Putamen (tissue), 1 donor: ENCODE data around the gene ACOX3.
"Not testable (repeated sequence)": the region's sequence is repeated elsewhere in the genome, so short reads cannot be mapped to it uniquely, and the experiment has no call there.

Source experiments
- DNase-seq: peaks from one replicate; pipeline ENCODE4 v3.0.0-alpha.2; 2016; ENCODE audit warnings: low spot score

Gene ACOX3

DNA sequence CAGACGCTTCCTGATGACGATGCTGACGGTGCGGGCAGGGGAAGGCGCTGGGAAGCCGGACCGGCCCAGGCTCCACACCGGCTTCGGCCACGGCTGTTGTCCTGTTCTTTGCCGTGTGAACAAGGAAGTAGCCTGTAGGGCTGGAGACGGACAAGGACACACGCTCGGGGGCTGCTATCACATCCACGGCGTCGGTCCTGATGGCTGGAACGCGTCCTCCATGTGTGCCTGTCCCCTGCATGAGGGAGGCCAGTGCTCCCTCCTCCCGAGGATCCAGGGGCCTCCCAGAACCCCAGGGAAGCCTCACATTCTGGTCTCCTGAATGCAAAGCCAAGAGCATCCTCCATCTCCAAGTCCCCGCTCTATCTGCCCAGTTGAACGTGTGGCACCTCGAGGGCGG is 53.8 kb downstream of the ACOX3 start:
- no peak for DNase-seq

DNA sequence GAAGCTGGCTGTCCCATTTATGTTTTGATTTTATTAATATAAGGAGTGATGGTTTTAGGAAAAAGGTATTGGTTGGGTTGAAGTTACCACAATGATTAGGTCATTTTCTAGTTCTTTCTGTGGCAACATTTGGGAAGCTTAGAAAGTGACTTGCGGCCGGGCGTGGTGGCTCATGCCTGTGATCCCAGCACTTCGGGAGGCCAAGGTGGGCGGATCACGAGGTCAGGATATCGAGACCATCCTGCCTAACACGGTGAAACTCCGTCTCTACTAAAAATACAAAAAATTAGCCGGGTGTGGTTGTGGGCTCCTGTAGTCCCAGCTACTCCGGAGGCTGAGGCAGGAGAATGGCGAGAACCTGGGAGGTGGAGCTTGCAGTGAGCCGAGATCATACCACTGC is 54.4 kb downstream of the ACOX3 start:
- not testable (repeated sequence) for DNase-seq

DNA sequence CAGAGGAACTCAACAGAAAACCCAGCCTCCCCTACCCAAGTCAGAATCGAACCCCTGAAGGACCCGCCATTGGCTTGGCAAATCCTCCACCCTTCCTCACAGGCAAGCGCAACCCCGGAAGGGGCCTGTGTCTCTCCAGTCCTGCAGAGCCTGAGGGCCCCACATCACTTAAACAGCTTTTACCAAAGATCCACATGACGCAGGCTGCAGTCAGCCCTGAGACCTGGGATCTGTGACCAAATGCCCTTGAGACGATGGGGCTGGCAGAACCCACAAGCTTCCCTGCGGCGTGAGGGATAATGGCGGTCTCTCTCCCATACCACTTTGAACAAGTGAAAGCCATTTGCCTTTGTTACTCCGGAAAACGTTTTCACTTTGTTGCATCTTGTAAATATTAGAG is 54.9 kb downstream of the ACOX3 start:
- DNase-seq, result no peak

DNA sequence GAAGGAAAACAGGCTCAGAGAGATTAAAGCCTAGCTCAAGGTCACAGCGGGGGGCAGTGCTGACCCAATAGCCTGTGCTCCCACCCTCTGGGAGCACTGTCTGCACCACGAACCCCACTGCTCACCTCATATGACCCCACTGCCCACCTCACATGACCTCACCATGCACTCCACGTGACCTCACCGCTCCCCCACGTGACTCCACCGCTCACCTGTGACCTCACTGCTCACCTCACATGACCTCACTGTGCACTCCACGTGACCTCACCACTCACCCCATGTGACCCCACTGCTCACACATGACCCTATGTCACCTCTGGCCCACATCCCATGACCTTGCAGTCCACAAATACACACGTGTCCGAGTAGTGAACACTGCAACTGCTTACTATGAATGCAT is 55.4 kb downstream of the ACOX3 start:
- DNase-seq, result no peak

DNA sequence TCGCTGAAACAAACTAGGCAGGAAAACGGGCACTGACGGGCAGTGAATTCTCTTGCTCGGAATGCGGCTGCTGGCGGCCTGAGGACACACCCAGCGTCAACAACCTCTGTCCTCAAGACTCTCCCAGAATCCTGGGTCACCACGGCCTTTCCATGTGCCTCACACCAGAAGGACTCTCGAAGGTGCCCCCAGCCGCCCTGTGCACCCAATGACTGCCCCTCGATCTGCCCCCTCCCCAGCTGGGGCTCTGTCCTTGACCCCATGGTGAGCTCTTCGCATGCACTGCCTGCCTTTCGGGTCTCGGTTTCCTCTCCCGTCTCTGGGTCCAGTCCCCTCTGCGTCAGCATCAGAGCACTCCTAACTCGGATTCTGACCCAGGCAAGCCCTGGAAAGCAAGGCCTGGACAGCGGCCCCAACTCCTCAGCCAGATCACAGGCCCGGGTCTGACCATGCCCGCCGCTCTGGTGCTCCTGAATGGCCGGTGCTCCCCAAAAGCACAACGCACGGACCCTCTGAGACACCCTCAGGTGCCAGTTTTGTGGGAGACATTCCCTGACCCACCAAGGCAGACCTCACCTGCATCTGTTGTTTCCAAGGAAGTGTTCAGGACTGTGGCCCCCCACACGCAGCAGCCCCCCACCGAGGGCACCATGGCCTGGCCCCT is 56.0 kb downstream of the ACOX3 start:
- DNase-seq, result no peak

DNA sequence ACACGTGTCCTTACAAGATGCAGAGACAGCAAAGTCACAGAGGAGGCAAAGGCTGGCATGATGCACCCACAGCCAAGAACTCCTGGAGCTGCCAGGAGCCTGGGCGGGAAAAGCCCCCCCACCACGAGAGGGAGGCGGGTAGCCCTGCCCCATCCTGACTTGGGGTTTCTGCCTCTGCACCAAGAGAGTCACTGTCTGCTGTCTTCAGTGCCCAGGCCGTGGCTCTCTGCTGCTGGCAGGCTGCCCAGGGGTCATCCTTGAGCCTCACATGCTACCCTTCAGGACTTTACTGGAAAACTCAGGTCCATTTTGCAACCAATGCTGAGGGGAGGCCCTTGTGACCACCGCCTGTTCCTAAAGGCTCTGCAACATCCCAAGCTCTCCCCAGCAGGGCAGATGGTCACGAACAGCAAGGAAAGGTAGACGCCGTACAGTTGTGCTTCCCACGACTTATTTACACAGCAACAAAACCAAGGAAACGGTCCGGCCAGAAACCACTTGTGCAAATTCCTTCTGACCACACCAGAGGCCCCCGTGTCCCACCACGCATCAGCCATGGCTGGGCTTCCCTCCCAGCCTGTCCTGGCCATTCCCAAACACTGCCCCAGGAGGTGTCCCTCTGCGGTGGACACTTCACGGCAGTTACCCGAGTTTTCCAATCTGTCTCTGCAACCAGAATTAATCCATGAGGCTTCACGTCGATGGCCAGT is 56.9 kb downstream of the ACOX3 start:
- no peak for DNase-seq

DNA sequence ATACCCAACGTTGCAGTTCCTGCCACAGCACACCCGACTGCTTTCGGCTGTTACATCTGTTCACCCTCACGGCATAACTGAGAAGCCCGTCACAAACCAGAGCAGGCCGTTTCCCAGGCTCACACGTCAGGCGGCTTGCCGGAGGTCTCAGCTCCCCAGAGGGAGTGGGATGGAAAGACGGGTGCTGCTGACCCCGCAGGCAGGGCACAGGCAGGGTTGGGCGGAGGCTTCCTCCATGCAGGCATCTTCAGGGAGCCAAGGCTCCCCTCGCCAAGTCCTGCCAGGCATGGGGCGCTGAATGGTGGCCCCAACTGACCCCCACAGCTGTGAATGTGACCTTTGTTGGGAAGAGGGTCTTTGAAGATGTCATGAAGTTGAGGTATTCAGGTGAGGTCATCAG is 57.5 kb downstream of the ACOX3 start:
- DNase-seq, result no peak

DNA sequence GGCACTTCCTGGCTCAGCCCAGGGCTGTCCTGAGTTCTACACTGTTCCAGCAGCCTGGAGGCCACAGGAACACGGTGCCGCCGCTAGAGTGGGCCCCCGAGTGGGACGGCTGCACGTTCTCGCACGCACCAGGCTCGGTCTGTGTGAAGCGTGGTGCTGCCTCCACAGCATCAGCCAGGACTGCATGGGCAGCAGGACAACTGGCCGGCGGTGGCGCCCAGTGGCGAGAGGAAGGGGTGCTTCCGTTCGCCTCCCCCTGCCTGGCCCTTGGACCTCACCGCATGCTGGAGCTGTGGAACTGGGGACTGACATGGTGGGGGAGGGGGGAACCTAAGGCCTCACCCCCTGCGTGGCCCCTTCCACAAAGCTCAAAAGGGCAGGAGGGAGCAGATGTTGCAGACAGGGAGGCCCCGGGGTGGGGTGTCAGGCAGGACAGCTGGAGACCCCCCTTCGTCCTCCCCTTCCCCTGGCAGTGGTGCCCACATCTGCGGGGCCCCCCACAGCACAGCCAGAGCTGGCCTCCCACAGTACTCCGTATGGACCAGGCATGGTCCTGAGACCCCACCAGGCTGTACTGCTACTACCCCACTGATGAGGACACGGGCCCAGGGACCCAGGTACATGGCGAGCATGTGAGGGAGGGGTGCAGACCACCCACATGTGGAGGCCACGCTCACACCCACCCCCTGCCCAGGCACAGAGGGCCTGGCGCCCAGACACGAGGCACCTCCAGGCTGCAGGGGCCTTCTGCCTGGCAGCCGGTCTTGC is 58.5 kb downstream of the ACOX3 start:
- DNase-seq, result no peak

DNA sequence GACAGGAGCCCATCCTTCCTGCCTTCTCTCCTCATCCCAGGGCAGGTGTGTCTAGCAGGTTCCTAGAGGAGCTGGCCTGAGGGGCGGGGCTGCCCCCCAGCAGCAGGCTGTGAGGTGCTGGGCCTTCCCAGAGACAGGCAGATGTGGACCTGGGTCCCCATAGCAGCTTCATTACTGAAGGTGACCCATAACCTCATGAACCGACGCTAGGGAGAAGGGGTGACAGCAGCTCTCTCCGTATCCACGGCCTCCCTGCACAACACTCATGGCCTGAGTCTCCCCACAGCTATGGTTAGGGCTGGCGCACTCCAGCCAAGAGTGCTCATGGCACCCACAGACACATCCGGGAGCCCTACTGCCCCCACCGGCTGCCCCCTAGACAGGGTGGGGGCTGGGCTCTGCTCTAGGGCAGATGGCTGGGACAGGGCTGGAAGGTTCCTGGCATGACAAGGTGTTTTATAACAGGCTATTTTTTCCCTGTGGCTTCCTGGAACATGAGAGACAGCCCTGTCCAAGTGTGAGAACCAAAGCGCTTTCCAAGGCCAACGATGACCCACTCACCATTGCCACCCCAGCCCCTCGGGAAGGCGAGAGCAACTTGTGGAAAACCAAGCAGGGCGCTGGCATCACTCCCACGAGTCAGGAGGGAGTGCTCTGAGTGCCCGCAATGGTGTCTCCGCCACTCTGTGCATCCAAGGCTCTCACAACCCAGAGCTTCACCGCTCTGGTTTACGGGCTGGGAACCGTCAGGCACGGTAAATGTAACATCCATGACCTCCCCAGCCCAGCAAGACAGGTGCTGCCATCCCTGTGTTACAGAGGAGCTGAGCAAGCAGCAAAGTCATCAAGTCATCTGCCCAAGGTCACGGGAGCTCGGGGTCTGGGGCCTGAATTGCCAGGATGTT is 59.8 kb downstream of the ACOX3 start:
- no peak for DNase-seq

DNA sequence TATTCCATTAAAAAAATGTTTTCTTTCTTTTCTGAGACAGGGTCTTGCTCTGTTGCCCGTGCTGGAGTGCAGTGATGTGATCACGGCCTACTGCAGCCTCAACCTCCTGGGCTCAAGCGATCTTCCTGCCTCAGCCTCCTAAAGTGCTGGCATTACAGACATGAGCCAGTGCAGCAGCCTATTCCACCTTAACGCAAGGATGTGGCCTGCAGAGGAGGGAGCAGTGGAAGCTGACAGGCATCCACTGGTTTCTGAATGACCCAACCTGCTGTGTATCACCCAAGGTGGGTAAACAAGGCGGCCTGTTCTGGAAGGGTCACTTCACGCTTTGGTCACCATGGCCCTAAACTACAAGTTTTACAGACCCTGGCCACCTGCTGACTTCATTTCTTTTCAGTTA is 60.8 kb downstream of the ACOX3 start:
- no peak for DNase-seq

DNA sequence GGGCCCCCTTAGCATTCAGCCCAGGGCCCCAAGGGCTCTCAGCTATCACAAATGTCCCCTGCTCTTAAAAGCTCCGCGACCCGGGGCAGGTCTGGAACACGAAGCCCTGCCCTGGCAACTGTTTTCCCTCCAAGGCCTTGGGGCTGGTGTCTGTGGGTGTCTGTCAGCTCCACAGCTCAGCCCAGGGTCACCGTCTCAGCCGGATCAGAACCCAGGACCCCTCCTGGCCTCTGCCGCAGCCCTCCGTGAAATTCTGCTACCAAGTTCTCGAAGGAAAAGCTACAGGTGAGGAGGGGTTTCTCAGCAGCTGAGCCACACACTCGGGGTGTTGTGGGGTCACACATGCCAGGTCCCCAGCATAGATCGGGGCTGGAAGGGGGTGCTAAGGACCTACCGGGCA is 61.2 kb downstream of the ACOX3 start:
- DNase-seq, result no peak

DNA sequence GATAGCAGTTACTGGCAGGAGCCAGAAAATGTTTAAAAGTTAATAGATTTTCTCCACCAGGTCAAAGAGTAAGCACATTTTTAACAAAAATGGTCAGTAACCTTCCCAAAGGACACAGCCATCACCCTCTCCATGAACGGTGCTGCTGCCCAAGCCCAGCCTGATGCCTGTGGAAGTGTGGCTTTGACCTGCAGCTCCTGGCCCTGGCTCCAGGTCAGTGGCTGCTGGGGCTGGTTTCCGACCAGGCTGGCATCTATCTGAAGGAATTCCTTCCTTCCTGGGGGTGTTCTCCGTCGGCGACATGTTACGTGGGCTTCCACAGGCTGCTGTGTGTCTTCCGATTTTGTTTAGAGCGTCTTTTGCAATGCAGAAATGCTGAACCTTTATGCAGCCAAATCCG is 61.7 kb downstream of the ACOX3 start:
- no peak for DNase-seq

DNA sequence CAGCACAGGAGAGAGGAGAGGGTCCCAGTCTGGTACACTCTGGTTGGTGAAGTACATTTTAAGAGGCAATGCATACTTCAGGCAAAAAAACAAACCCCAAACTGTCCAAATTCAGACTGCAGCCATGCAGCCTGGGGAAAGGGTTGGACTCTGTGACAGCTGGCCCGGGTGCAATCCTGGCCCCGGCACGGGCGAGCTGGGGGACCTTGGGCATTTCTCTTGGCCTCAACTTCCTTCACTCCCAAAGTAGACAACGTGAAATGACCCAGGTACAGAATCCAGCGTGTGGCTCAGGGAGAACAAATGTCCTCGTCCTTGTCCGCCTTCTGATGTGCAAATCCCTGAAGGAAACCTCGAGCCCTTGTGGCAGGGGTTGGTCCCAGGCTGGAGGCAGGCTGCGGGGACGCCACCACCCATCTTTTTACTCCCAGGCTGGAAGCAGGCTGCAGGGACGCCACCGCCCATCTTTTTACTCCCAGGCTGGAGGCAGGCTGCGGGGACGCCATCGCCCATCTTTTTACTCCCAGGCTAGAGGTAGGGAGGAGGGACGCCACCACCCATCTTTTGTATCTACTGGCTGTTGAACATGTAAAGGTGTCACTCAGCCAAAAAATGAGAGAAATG is 62.3 kb downstream of the ACOX3 start:
- no peak for DNase-seq

DNA sequence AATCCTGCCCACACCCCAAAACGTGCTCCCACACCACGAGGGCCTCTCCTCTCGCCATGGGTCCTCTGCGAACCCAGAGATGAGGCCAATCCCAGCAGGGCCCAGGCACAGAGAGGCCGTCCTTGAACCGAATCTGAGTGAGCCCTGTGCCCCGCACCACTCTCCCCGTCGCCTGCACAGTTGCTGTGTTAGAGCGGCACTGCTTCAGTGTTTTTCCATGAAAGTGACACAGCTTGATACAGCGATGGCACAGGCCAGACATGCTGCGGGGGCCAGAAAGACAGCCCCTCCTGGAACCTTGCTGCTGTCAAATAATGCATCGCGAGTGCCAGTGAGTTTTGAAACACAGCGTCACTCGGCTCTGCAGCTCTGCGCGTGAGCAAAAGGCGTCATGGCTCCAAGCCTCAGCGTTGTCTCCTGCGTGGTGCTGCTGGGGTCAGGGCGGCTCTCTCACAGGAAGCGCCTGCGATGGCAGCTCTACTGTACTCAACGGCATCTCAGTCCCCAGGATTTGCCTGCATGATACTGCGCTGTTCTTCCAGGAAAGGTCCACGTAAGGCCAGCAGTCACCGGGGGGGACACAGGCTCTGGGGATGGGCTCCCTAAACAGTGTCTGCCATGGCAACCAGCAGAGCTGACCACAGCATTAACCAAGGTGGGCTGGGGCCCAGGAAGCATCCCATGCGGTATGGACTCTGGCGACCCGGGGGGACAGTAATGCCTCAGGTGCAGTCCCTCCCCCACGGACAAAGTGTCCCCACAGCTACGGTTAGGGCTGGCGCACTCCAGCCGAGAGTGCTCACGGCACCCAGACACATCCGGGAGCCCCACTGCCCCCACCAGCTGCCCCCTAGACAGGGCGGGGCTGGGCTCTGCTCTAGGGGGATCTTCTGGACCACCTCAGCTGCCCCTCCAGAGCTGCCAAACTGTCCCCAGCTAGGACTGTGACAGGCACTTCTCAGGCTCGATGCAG is 63.1 kb downstream of the ACOX3 start:
- DNase-seq, result no peak

DNA sequence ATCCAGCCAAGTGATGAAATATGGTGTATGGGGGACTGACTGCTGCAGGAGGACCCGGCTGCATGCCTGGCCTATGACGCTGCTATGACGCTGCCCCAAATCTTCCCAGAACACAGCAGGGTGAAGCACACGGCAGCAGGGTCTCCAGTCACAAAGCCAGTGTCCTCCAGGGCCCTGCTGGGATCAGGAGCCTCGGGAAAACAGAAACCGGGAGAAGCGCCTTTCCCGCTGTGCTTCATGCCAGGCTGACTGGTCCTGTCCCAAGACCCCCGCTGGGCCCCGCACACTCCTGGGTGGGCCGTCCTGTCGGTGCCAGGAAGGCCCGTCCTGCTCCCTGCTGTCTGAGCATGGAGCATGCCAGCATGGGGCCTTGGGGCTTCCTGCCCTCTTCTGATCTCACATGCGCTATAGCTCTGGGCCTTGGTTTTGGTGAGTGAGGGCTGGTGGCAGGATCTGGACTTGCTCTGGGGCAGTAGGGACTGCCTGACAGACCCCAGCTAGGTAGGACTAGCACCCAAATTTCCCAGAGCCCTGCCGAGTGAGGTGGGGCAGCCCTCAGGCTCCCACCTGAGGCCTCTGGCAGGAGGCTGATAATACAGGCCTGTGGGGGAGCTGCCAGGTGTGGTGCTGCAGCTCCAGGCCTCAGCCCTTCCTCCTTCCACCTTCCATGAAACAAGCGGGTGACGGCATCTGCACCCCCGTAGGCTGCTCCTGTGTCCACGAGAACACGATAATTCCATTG is 64.0 kb downstream of the ACOX3 start:
- DNase-seq, result no peak

DNA sequence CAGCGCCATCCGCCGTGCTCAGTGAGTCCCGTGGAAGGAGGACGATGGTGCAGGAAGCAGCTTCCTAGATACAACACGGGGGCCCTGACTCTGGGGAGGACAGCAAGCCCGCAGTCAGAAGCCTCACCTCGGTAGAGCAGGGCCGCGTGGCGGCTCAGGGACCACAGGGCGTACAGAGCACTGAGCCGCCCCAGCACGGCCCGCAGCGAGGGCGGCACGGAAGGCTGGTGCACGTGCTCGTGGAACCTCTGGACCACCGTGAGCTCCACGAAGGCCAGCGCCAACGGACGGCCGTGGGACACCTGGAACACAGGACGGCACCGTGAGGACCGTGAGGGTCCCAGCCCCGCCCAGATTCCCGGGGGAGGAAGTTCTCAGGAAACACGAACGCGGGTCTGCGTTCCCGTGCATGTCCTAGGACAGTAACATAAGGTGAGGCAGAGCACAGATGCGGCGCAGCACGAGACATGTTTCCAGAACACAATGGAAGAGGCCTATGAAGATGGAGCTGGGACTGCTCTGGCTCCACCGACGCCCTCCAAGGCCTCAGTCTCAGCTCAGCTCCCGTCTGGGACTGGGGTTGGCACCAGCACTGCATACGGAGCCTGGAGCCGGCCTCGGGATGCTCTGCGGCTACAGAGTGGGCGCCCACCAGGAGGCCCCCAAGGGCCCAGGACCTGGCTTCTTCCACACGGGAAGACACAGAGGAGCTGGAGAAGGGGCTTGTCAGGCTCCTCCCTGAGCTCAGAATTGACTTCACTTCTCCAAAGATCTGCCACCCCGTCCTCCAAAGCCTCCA is 65.5 kb downstream of the ACOX3 start:
- no peak for DNase-seq

DNA sequence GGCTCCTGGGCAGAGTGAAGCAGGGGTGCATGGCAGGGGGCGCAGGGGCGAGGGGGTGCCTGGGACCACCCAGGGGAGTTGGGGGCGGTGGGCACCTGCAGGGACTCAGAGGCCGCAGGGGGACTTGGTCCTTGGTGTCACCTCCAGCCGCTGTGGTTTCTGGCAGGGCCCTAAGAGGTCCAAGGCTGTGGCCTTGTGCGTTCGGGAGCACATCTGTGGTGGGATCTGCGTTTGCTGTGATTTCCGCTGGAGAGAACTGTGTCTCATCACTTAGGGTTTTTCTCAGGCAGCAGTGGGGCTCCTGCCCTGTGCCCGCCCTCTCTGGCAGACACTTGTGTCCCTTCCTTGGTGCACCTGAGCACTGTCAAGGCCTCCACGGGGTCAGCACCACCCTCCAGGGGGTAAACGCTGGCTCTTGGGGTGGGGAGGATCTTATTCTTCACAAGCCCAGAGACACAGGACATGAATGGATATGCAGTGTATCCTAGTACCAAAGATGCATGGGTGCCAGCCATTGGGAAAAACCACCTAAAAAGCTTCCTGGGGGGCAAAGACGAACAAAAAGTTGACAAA is 66.5 kb downstream of the ACOX3 start:
- no peak for DNase-seq

DNA sequence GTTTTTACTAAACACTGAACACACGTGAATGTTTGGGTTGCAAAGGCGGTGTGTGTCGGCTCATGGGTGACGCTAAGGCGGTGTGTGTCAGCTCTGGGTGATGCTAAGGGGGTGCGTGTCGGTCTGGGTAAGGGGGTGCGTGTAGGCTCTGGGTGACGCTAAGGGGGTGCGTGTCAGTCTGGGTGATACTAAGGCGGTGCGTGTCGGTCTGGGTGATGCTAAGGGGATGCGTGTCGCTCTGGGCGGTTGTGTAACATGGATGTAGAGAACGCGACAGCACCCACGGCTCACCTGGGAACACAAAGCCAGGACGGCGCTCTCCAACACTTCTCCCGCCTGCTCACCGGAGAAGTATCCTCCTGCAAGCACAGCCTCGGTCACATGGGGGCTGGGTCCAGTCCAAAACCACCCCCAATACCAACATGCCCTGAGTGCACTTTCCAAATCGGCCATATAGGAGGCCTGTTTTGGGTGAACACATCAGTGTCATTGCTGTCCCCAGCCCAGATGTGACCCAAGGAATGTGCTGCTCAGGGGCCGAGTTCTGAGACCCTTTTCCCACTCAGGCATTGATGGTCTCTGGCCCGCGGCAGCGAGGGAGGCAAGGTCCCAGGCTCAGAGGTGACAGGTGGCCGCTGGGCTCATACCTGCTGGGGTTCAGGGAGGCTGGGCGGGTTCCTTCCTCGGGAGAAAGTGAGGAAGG is 67.1 kb downstream of the ACOX3 start:
- no peak for DNase-seq
